ENCODE measurements around the gene SARDH.

Gene SARDH

DNA sequence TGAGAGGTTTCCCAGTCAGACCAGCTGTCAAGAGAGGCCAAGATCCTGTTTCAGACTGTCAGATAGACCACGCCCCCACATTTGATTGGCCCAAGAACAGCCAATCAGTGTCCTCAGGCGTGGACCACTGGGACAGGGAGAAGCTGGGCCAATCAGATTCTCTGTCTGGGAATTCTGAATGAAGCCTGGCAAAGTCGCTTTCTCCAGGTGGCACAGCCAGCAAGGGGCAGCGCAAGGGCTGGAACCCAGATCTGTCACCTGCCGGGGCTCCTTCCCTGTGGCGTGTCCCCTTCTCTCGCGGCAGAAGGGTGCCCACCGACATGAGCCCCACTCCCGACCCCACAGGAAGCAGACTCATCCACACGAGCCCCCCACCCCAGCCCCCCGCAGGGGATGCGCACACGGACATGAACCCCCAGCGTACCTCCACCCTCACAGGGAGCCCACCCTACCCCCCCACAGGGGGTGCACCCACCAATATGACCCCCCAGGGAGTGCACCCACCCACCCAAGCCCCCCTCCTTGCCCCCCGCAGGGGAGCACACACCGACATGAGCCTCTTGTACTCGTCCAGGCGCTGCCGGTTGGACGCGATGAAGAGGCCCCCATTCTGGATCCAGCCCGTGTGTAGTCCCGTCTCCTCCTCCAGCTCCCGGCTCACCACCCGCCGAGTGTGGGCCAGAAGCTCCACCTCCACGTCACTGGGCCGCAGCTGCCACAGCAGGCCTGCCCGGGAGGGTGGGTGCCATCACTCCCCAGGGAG is 6.1 kb downstream of the SARDH start:
- DNase-seq, result no peak

DNA sequence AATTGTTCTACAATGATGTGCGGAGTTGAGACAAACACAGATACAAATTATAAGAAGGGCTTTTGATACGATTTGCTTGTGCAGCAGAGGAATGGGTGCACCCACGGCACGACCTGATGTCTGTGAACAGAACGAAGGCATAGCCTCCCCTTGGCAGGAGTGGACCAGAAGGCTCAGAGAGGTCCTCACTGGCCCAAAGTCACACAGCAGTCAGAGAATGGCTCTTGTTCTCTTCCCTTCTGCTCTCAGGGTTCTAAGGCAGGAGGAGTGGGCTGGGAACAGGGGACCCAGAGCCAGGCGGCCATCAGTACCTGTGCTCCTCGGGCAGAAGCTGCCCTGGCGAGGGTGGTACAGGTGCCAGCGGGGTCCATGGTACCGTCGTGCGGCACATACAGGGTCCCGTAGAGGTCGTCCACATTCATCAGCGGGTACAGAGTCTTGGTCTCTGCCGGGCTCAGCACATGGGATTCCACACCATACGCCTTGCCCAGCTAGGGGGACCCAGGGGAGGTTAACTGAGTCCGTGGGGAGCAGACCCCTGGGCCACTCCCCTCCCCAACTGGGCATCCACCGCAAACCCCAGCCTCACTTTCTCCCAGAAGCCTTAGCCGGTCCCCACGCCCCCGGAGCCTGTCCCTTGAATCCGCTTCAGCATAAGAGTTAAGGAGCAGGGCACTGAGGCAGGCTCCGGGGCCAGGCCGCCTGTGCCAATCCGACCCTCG is 7.0 kb downstream of the SARDH start:
- no peak for DNase-seq

DNA sequence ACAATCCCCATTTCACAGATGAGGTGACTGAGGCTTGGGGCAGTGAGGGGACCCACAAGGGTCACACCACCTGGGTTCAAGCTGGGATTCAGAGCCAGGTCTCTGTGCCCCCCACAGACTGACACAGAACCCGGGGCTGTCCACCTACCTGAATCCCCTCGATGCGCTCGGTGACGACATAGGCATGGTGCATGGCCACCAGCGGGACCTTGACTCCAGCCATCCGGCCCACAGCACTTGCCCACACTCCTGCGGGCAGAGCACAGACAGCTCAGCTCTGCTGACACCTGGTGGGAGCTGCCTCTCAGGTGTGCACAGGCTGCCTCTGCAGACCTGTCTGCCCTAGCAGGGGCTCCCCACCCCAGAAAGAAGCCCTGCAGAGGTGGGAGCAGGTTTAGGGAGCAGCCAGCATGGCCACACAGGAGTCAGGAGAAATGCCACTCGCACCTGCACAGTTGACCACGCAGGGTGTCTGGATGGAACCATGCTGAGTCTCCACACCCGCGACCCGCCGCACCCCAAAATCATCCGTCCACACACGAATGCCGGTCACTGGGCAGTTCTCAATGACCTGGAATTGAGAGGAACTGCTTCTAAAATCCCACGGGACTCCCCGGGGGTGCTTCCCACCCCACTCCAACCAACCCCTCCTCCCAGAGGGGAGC is 8.4 kb downstream of the SARDH start:
- no peak for DNase-seq

DNA sequence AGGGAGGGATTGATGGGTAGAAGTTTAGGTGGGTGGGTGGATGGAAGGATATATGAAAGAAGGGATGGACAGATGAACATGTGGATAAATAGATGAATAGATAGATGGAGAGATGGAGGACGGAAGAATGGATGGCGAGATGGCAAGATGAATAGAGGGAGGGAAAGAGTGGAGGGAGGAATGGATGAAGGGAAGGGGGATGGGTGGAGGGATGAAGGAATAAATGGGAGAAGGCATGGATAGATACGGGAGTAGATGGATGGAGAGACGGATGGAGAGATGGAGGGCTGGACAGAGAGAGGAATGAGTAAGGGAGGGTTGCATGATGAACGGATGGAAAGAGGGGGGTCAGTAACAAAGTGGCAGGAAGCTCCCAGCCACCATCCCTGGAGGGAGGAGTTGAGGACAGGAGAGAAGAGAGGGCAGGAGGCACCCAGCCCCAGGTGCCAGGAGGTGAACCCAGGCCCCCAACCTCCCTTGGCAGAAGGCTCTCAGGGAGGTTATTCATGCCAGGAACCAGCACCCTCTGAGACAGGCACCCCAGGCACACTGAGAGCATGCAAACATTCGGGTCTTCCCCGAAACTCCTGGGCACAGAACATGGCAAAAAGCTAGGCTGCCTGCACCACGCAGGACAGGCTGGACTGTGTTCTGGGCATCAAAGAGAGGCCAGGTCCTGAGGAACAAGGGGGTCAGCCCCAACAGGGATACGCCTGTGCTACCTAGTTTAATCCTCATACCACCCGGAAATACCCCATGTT is 9.1 kb downstream of the SARDH start:
- no peak for DNase-seq

DNA sequence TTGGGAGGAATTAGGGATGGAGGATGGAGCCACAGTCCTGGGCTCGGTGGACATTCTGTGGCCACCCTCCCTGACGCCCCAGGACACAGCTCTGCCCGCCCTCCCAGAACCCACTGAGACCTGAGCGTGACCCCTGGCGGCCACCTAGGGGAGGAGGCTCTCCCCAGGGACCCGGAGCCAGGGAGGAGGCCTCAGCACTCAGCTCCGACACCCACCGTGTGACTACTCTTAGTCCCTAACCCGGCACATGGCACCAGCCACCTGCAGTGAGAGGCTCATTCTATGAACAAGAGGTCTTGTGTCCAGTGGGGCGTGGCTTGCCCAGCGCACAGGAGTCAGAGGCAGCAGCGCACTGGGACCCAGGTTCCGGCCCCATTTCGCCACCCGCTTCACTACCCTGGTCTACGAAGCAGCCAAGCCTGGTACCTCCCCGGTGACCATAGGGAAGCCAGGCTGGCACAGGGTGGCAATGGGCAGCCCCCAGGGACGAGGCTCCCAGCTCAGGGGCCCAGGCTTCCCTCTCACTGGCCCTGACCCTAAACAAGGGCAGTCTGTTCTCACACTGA is 10.2 kb downstream of the SARDH start:
- DNase-seq, result no peak

DNA sequence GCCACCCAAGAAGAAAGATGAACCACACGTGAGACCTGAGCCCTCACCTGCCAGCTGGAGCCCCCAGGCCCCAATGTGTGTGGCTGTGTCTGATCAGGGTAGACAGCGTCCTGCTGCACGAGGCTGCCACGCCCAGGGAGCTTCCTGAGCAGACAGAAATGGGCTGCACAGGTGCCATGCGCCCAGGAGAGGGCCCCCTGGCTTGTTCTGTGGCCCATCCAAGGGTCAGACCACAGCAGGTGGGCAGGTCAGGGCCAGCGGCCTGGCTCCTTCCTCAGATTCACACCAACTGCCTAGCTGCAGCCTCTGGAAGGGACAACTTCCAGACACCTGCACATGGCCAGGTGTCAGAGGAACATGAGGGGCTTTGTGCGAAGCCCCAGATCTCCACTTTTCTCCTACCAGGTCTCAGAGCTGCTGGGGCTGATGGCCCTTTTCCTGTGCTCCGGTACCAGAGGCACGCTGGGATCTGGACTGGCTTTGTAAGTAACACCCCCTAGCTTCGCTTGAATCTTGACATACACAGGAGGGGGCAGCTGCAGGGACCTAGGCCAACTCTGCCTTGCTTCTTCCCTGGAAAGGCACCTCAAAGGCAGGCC is 10.8 kb downstream of the SARDH start:
- DNase-seq, result no peak

DNA sequence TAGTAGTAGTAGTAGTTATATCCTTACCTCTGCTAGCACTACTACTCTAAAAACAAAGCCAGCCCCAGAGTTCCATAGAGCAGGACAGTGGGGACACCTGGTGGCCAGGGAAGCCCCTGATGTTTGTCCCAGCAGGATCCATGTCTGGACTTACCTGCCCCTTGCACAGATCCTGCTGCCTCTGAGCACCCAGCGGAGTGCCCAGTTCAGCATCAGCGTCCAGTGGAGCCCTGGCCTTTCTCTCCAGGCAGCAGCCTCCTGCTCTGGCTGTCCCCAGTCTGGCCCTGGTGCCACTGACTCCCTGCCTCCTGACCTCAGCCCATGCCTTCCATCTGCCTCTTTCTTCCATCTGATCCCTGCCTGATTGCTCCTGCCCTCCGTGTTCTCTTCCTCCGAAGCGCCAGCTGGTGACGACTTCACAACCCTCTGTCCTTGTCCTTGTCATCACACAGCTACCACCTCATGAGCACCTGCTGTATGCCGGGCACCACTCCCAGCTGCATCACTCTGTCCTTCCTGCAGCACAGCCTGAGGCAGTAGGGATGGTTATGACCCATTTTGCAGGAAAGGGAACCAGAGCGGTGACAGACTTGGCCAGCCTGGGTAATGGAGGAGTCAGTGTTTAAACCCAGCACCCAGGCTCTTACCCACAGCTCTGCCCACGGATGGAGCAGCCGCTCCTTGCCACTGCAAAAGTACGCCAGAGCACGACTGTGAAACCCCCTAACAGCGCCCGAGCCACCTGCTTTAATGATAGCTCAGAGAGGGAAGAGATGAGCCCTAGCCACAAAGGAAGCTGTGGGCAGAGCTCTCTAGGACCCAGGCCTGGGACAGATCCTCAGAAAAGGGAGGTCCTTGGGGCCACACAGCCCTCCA is 11.5 kb downstream of the SARDH start:
- DNase-seq, result no peak

DNA sequence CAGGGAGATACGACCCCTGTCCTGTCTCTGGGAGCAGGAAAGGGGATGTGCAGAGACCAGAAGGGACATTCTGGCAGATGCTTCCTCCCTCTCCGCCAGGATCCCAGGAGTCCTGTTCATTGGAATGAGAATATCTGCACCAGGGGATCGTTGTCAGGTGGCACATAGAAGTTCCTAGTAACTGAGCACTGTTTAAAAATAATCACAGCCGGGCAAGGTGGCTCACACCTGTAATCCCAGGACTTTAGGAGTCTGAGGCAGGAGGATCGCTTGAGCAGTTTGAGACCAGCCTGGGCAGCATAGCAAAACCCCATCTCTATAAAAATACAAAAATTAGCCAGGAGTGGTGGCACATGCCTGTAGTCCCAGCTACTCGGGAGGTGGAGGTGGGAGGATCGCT is 12.3 kb downstream of the SARDH start:
- DNase-seq, result no peak

DNA sequence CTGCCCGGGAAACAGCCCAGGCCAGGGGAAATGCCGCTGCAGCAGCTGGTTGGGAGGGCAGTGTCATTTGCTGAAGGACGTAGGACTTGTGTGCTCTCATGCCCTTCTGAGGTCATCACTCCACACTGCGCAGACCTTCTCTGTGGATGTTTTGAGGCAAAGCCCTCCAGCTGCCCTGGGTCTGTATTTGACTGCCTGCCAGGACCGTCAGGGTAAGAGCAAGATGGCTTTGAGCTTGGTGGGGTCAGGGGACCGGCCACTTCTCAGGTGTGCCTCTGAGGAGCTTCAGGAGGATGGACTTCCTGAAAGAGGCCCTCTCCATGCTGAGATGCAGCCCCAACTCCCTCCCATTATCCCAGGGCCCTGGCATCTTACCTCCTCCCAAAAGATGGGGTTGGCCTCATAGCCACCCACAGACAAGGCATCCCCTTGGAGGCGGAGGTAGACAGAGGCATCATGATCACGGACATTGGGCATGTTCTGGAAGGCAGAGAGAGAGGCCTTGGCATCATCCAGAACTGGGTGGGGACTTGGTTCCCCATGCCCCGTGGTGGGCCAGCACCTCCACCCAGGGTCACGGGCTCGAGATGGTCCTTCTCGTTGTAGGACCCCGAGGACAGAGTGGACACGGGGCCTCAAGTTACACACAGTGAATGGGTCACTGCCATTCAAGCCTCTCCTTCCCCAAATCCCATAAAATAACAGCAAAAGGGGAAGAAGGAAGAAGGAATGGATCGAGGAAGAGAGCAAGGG is 19.4 kb downstream of the SARDH start:
- DNase-seq, result no peak

DNA sequence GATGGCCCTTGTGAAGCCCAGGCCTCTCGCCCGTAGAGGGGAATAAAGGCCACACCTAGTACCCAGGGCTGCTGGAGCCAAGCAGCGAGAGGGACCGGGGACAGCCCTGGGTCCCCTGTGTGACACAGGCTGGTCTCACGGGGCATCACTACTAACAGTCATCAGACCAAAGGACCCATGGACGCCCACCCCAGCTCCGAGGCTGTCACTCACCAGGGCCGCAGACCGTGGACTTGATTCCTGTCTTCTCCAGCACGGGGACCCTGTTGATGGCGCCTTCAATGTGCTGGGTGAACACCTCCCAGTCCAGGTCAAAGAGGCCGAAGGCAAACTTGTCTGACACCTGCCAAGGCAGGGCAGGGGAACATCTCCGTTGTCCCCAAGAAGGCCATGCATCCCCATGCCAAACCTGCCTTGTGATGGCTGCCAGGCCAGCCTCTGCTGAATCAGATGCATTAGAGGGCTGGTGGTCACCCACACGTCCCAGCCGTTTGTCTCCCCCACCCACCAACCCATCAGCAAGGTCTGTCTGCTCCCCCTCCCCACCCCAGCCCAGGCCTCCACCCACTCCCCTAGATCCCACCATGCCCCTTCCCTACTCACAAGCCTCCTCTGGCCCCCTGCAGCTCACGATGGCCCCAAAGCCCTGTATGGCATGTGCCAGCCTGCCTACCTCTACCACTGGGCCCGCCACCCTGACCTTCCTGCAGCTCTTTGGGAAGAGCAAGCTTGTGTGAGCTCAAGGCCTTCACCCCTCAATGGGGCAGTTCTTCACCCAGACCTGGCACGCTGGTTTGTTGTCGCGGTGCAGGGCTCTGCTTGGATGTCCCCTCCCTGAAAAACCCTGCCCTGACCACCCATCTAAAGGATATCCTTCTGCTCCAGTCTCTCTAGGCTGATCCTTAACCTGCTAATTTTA is 20.8 kb downstream of the SARDH start:
- no peak for DNase-seq

DNA sequence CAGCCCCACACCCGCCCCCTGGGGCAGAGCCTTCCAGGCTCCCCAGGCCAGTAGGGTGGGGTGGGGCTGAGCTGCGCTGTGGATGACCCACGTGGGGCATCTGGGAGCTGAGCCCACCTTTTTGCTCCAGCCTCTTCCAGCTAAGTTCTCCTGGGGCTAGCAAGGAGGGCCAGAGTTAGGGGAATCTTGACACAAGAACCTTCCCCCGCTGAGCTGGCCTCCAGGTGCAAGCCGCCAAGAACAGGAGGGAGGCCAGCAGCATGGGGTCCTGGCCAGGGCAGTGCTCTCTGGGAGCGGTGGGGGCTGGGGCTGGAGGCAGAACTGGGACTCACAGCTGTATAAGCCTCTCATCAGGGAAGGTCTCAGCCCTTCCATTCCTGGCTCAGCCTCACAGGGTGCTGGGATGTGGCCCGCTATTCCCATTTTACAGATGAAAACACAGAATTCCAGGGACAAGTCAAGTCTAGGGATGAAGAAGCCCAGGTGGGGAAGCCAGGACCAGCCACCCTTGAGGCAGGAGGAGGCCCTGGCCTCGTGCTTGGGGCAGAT is 21.5 kb downstream of the SARDH start:
- no peak for DNase-seq

DNA sequence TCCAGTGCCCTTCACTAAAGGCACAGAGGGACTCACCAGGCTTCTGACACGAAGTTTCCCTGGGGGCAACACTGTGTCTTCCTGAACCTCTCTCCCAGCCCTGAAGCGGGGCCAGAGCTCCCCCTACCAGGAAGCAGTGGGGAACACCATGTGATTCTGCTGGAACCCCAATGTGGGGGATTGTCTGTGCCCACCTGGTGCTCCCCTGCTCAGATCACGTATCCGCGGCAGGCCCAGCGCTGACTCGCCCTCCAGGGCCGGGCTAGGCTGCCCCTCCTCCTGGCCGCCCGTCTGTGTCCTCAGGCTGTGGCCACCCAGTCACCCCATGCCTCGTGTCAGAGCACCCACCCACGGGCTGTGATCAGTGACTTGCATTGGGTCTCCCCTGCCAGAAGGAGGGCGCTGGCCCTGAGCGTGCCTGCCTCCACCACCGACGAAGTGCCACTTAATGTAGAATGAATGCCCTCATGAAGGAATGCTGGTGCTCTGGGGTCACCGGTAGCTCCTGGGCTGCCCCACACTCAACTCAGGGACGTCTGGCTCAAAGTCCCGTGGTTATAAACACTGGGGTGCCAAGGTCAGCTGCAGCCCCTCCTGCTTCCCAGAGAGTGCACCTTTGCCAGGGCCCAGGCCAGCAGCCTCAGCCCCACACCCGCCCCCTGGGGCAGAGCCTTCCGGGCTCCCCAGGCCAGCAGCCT is 22.1 kb downstream of the SARDH start:
- no peak for DNase-seq

DNA sequence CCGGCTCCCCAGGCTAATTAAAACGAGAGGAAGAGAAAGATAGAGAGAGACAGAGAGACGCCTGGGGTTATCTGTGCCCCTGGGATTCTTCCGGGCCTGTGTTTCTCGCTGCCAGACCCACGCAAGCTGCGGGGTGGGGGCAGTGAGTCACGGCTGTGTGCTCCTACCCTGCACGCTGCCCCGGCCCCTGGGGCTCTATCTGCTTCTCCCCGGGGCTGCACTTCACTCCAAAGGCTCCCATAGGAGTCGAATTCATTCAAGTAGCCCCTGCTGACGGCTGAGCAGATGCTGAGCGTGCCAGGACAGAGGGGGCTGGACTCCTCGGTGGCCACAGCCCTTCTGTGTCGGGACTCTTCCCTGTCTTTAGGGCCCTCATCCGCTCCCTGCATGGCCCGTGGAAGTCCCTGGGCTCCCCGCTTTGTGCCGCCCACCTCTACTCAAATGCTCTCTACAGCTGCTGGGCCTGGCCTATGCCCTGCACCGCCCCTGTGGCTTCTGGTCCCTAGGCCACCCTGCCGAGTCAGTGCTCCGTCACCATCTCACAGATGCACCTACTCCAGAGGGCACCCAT is 22.8 kb downstream of the SARDH start:
- no peak for DNase-seq

DNA sequence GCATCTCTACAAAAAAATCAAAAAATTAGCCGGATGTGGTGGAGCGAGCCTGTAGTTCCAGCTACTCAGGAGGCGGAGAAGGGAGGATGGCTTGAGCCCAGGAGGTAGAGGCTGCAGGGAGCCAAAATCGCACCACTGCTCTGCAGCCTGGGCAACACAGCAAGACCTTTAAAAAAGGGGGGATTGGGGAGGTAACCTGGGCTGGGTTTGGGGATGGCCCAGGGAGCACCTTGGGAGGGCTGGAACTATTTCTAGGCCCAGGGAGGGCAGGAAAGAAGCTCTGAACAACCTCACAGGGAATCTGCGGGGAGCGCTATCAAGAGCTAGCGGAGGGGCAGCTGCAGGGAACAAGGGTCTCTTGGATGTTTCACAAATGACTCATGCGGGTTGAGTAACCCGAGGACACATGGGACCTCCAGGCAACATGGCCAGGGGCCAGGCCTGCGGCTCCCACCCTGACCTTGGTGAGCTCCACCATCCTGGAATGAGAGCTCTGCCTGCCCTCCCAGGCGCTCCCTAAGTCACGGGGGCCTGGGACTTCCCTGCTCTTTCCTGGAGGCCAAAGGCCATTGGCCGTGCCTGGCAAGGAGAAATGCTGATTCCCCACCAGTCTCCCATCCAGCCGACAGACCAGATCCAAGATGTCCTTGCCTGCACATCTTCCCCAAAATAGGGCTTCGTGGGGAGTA is 23.4 kb downstream of the SARDH start:
- DNase-seq, result no peak

DNA sequence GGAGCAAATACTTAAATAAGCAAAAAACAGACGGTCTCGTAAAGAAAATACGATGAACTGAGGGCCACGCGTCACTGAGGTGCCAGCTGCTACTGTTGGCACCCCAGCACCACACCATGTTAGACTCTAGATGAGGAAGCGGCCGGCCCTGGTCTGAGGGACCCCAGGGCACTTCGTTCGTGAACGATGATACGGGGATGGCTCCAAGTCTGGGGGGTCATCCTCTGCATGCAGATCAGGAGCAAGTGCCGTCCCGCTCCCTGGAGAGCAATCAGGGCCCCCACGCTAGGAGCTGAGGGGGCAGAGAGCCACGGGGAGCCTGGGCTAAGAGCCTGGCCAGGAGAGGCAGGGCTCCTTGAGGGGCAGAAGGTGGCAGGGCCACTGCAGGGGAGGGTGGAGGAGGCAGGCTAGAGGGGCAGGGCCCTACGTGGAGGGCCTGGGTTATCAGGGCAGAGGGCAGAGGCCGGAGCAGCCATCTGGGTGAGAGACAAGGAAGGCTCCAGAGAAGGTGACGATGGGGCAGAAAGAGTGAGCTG is 24.1 kb downstream of the SARDH start:
- DNase-seq, result no peak

DNA sequence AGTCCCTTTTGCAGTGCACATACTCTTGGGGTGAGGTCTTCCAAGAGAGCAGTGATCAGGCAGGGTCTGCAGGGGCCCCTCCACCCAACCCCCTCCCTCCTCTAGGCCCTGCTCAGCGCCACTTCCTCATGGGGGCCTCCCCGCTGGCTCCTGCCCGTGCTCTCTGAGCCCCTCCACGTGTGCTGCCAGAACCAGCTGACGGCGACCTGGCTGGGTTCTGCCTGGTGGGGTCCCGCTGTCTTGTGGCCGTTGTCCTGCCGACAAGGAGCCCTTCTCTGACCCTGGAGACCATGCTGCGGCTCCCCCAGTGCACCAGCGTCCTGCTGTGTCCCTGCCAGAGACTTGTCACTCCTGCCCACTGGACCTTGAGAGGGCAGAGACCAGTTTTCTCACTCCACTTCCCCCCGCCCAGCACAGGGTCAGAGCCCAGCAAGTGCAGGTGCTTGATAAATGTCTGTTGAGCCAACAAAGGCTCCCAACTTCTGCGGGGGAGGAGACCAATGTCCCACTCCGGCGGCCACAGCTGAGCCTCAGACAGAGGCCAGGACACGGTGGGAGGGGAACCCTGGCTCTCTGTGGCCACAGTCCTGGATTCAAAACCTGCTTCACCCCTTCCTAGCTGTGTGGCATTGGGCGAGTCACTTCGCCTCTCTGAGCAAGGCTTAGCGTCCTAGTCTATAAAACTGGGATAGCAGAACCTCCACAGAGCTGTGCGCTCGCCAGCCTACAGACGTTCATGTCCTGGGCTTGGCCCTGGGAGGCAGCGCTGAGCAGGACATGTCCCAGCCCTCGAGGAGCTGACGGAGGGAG is 24.8 kb downstream of the SARDH start:
- no peak for DNase-seq

Data from cortex of kidney (tissue), 1 donor.